GM18520 (cell line): ENCODE data around the gene KRT12.

Source experiments
- ATAC-seq: cut with Tn5 transposase; IDR thresholded peaks from one replicate; pipeline ENCODE4 v1.9.1; 2021; ENCODE audit not compliant: unreplicated experiment

Gene KRT12

GRCh38 chr17:40866838-40867237 lies at the start of gene KRT12:
Gene KRT12 (minus strand): TSS chr17:40867223. CDS start chr17:40867186, 37 bp downstream.
- no peak for ATAC-seq

DNA sequence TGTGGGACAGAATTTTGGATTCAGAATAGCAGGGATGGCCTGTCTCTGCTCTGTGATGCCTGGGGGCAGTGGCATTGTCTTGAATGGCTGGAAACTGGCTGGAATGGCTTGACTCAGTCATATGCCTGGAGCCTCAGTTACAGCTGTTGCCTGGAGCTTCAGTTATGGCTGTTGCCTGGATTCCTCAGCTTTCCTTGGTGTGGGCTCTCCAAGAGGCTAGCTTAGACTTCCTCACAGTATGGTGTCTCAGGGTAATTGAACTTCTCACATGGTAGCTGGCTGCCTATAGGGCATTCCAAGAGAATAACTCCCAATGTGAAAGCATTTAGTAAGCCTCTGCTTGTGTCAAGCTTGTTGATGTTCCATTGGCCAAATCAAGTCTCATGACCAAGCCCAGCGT lies 49.3 kb upstream of the KRT12 start:
- ATAC-seq, result no peak

GRCh38 chr17:40915721-40916256 lies 48.8 kb upstream of the KRT12 start:
- peak; percentile 42 for ATAC-seq

DNA sequence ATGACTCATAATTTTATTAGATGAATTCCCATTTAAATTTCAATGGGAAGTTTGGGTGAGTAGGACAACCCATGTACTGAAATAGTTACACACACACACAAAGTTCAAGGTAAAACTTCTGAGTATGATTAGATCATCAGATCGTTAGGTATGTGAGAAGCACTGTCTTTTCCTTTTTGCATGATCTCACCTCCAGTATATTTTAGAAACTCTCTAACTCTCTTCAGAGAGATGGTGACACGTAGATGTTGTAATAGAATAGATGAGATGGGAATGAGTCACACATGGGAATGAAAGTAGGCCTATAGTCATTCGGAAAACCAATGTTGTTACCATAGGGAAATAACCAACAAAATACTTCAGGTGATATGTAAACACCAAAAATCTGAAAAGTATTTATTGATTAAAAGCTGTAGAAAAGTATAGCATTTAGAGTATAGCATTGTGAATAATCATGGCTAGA lies 48.2 kb upstream of the KRT12 start:
- peak; percentile 62 for ATAC-seq

DNA sequence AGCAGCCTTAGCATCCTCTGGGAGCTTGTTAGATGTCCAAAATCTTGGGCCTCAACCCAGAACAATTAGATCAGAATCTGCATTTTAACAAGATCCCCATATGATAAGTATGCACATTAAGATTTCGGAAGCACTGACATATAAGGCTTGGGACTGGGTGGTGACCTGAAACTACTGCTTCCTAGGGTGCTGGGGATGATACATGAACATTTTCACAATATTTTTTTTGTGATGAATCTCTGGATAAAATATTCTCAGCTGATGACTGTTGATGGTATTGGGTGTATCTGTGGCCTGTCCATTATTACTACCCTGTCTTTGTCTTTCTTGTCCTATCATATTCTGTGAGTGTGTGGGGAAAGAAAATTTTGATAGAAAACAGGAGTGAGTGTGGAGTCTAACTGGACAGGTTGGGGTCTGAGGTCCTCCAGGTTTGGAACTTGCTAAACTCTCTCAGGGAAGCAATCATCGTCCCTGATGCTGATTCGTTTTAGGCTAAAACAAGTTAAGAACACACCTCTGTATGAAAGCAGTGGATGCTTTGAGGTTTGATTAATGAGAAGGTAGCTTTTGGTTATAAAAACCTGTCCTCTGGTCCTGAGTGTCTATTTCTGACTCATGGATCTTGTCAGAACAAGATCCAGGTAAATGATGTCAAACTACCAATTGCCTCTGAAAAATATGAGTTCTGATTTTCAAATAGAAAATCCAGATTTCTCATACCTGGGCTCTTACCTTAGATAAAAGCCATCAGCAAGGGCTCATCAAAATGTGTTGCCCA lies 47.2 kb upstream of the KRT12 start:
- no peak for ATAC-seq

- no peak for ATAC-seq
Measured at GRCh38 chr17:40912486-40913210, 45.6 kb upstream of the KRT12 start.

DNA sequence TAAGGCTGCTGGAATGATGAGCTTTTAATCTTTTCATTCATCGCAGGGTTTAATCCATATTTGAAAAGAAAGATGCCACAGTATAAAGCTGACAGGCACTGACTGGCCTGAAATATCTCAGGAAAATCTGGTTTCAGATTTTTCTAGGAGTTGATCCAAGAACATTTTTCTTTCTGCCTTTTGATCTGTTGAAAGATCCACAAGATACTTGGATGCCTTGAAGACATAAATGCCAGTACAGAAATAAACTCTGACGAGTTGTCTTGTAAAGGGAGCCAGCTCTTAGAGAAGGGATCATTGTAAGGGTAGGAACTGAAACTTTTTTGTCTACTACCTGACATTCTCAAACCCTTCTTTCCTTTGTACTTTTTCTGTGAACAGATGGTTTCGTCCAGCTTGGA lies 43.4 kb upstream of the KRT12 start:
- ATAC-seq, result no peak

- no peak for ATAC-seq
Measured at GRCh38 chr17:40909755-40910154, 42.7 kb upstream of the KRT12 start.

GRCh38 chr17:40909351-40909750 lies 42.3 kb upstream of the KRT12 start:
- no peak for ATAC-seq

GRCh38 chr17:40906613-40907012 lies 39.6 kb upstream of the KRT12 start:
- ATAC-seq, result no peak

- no peak for ATAC-seq
Measured at GRCh38 chr17:40905370-40905769, 38.3 kb upstream of the KRT12 start.

GRCh38 chr17:40903129-40903847 lies 36.3 kb upstream of the KRT12 start:
- ATAC-seq, result no peak

GRCh38 chr17:40902498-40902897 lies 35.5 kb upstream of the KRT12 start:
- ATAC-seq, result no peak

DNA sequence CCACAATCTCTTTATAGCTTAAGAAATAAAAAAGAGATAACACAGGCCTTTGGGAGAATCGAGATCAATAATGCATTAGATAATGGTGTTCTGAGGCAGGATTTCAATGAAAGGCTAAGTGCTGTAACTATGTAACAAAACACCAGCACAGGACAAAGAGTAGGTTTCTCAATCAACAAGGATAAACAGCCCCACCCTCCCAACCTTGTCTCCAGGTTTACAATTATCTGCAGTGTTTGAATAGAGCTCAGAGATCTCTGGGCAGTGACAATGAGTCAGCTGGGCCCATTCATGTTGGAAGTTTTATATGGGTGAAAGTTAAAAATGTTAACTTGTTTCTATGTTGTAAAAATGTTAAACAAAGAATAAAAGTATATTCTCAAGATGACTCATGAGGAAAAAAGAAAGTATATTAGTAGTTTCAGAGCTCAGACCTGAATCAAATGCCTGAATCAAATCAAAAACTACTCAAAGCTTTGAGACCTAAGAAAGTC lies 35.0 kb upstream of the KRT12 start:
- ATAC-seq, result no peak

DNA sequence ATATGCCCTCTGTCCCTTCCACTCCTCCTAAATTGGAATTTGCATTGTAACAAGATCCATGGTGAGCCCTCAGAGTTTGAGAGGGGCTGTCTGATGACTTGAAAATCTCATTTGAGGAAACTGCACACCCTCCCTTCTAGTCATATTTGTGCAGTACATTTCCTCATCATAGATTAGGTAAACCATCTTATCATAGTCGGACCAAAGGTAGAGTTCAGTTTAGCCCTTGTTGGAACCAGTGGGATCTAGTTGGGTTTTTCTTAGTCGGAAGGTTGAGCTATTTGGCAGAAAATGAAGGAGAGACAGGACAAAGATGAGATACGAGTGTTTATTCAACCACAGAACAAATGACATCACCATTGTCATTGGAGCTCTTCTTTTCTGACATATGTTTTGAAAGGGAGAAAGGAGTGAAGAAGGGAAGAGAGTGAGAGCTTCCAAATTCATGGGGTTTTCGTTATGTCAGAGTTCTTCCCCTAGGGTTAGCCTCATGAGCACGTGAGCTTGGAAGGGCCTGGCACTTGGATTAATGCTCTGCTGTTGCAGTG lies 33.9 kb upstream of the KRT12 start:
- no peak for ATAC-seq

DNA sequence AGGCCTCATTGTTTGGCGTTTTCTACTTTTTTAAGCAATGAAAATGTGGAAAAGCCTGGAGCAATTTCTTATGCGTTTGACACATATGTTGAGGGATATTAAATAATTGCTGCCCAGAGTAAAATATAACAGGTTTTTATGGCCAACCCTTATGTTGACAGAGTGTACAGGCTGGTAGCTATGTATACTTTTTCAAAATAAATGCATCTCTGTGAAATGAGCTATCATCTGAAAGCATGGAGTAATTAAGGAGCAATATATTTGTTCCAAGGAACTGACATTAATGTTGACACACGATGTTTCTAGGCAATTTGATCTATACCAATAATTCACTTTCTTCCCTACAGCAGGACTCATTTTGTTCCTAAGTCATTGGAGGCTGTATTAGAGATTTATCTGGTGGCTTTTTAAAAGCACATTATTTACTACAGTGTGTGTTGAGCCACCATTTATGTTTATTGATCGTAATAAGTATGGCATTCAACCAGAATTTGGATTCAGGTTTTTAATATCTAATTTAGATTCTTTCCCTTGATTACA lies 30.0 kb upstream of the KRT12 start:
- ATAC-seq, result no peak

- no peak for ATAC-seq
Measured at GRCh38 chr17:40895106-40895730, 28.2 kb upstream of the KRT12 start.

GRCh38 chr17:40888196-40888720 lies 21.2 kb upstream of the KRT12 start:
- ATAC-seq, result no peak

- ATAC-seq, result no peak
Measured at GRCh38 chr17:40886090-40886489, 19.1 kb upstream of the KRT12 start.
